WERI-Rb-1 (cell line): ENCODE measurements around the gene UNG.

Experiments
- DNase-seq: peaks from one replicate; pipeline ENCODE4 v3.0.0-alpha.2; 2020
- H3K27ac ChIP-seq: fragments of 250-450 bp; sonication (Bioruptor Pico); 2 replicates; pipeline ENCODE4 v1.5.1; 2020; ENCODE audit warnings: mild to moderate bottlenecking, moderate library complexity
- H3K27me3 ChIP-seq: fragments of 250-450 bp; sonication (Bioruptor Pico); 2 replicates; pipeline ENCODE4 v1.5.1; 2021; ENCODE audit warnings: mild to moderate bottlenecking, low read depth, moderate library complexity; ENCODE audit not compliant: insufficient read depth, severe bottlenecking
- H3K36me3 ChIP-seq: fragments of 250-450 bp; sonication (Bioruptor Pico); 2 replicates; pipeline ENCODE4 v1.5.1; 2020; ENCODE audit warnings: mild to moderate bottlenecking, moderate library complexity
- H3K4me3 ChIP-seq: 2 replicates; pipeline ENCODE4 v1.5.1; 2011; ENCODE audit warnings: low read depth, mild to moderate bottlenecking, control low read depth, low read length
- H3K9me3 ChIP-seq: fragments of 250-450 bp; sonication (Bioruptor Pico); 2 replicates; pipeline ENCODE4 v1.5.1; 2021; ENCODE audit warnings: mild to moderate bottlenecking, moderate library complexity; ENCODE audit not compliant: severe bottlenecking
- TF ChIP-seq, protein P1 (sequence below): IDR thresholded peaks from 2 replicates; pipeline ENCODE4 v1.5.1; 2011; ENCODE audit warnings: low read depth, mild to moderate bottlenecking, control low read depth, inconsistent platforms, low read length

The UNG gene

DNA sequence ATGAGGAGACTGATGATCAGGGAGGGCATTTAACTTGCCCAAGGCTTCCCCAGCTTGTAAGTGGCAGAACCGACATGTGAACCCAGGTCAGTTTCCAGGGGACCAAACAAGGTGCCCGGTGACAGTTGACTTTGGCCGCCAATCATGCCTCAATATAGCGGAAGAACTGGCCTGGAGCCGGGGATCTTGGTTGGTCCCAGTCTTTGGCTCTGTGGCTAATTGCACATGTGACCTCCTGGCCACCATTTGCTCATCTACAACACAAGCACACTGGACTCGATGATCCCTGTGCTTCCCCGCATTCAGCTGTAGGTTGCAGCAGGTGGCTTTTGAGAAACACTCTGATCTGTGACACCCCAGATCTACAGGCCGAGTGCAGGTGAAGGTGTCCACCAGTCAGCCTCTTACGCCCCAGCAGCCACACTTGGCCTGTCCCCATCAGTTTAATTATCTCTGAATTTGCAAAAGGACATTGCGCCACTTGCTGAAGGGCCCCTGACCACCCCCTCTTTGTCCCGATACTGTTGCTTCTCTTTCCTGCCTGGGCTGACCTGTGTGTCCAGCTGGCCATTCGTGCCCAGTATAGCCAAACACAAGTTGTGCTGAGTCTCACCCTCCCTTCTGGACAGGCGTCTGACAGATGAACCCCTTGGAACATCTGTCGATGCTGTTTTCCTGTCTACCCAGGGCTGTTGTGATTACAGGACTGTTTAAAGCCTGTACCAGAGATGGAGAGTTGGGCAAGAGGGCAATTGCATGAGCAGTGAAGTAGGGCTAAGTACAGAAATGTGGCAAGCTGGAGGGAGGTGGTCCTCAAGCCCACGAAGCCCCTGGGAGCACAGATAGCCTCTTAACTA lies 33.1 kb downstream of the UNG start:
- Histone ChIP-seq H3K27ac (no peak overlapping the region), H3K9me3 (no peaks in the 10 kb centered on the region), H3K4me3 (no peak overlapping the region), H3K27me3 (no peaks in the 10 kb centered on the region), H3K36me3 (no peaks in the 10 kb centered on the region; the same call in 1 of the 2 replicates)
- TF ChIP-seq, protein P1, sequence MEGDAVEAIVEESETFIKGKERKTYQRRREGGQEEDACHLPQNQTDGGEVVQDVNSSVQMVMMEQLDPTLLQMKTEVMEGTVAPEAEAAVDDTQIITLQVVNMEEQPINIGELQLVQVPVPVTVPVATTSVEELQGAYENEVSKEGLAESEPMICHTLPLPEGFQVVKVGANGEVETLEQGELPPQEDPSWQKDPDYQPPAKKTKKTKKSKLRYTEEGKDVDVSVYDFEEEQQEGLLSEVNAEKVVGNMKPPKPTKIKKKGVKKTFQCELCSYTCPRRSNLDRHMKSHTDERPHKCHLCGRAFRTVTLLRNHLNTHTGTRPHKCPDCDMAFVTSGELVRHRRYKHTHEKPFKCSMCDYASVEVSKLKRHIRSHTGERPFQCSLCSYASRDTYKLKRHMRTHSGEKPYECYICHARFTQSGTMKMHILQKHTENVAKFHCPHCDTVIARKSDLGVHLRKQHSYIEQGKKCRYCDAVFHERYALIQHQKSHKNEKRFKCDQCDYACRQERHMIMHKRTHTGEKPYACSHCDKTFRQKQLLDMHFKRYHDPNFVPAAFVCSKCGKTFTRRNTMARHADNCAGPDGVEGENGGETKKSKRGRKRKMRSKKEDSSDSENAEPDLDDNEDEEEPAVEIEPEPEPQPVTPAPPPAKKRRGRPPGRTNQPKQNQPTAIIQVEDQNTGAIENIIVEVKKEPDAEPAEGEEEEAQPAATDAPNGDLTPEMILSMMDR, result no peak
- DNase-seq, result peak; percentile 35

GRCh38 chr12:109131154-109132050 lies 34.0 kb downstream of the UNG start:
- Histone ChIP-seq H3K9me3 (no peaks in the 10 kb centered on the region), H3K27ac (no peak overlapping the region), H3K27me3 (no peaks in the 10 kb centered on the region), H3K4me3 (no peak overlapping the region), H3K36me3 (no peaks in the 10 kb centered on the region)
- TF ChIP-seq, protein P1, result no peak
- DNase-seq, result peak; percentile 11

- Histone ChIP-seq H3K9me3 (no peaks in the 10 kb centered on the region), H3K4me3 (no peak overlapping the region), H3K27me3 (no peaks in the 10 kb centered on the region), H3K27ac (no peak overlapping the region), H3K36me3 (no peaks in the 10 kb centered on the region)
- peak; percentile 54 for DNase-seq
- TF ChIP-seq, protein P1, result peak; percentile 77
Measured at GRCh38 chr12:109134186-109134917, 37.0 kb downstream of the UNG start.

- TF ChIP-seq, protein P1, result no peak
- no peaks in the 10 kb centered on the region for H3K27me3 ChIP-seq
- H3K27ac ChIP-seq, result no peak overlapping the region
- DNase-seq, result no peak
- H3K36me3 ChIP-seq, result no peaks in the 10 kb centered on the region
- H3K4me3 ChIP-seq, result no peak overlapping the region
- H3K9me3 ChIP-seq, result no peaks in the 10 kb centered on the region
Measured at GRCh38 chr12:109137055-109137454, 39.7 kb downstream of the UNG start.

DNA sequence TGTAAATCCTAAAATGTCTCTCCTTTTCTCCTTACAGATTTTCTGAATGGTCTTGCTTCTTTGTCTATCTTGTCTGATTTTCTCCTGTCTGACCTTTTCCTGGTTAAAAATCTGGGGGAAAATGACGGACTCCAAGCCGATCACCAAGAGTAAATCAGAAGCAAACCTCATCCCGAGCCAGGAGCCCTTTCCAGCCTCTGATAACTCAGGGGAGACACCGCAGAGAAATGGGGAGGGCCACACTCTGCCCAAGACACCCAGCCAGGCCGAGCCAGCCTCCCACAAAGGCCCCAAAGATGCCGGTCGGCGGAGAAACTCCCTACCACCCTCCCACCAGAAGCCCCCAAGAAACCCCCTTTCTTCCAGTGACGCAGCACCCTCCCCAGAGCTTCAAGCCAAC lies 42.0 kb downstream of the UNG start:
- H3K27ac ChIP-seq, result no peak overlapping the region
- no peaks in the 10 kb centered on the region for H3K9me3 ChIP-seq
- no peaks in the 10 kb centered on the region for H3K36me3 ChIP-seq
- no peak overlapping the region for H3K4me3 ChIP-seq
- TF ChIP-seq, protein P1, result no peak
- no peaks in the 10 kb centered on the region for H3K27me3 ChIP-seq
- DNase-seq, result no peak
